HG02884 (cell line): Measurements from ENCODE around the gene KRTAP1-4.
"Not testable (repeated sequence)": the region's sequence is repeated elsewhere in the genome, so short reads cannot be mapped to it uniquely, and the experiment has no call there.

Source experiments
- ATAC-seq: cut with Tn5 transposase; IDR thresholded peaks from one replicate; pipeline ENCODE4 v1.9.1; 2021; ENCODE audit warnings: mild to moderate bottlenecking, moderate library complexity; ENCODE audit not compliant: unreplicated experiment

The KRTAP1-4 gene

GRCh38 chr17:41048441-41048840 lies 18.4 kb upstream of the KRTAP1-4 start:
- ATAC-seq: no peak

- not testable (repeated sequence) for ATAC-seq
Observed at GRCh38 chr17:41046735-41047465, 16.9 kb upstream of the KRTAP1-4 start, which contains the start of gene KRTAP2-1. TSS of gene KRTAP2-1 (minus strand) at chr17:41047316. CDS start at chr17:41047267, 49 bp downstream.

- ATAC-seq: no peak
Observed at GRCh38 chr17:41042953-41043352, 13.0 kb upstream of the KRTAP1-4 start.

- ATAC-seq: not testable (repeated sequence)
Observed at GRCh38 chr17:41040783-41041571, 11.0 kb upstream of the KRTAP1-4 start, which contains the start of gene KRTAP1-1. TSS of gene KRTAP1-1 (minus strand) at chr17:41041450. CDS start at chr17:41041397, 53 bp downstream.

GRCh38 chr17:41037853-41038350 lies 7.9 kb upstream of the KRTAP1-4 start:
- ATAC-seq: no peak

GRCh38 chr17:41034346-41034935 lies 4.4 kb upstream of the KRTAP1-4 start, which contains the start of gene KRTAP1-3:
TSS of gene KRTAP1-3 (minus strand) at chr17:41034874. CDS start at chr17:41034821, 53 bp downstream.
- ATAC-seq: not testable (repeated sequence)

- ATAC-seq: no peak
Observed at GRCh38 chr17:41026715-41027471, 3.1 kb downstream of the KRTAP1-4 start, which contains the start of gene KRTAP1-5. TSS of gene KRTAP1-5 (minus strand) at chr17:41027208. CDS start at chr17:41027155, 53 bp downstream.

- no peak for ATAC-seq
Observed at GRCh38 chr17:41024697-41025096, 5.3 kb downstream of the KRTAP1-4 start.

GRCh38 chr17:41020336-41020735 lies 9.7 kb downstream of the KRTAP1-4 start:
- no peak for ATAC-seq

- ATAC-seq: no peak
Observed at GRCh38 chr17:41019415-41019814, 10.6 kb downstream of the KRTAP1-4 start.

GRCh38 chr17:41018541-41018940 lies 11.5 kb downstream of the KRTAP1-4 start:
- no peak for ATAC-seq

- ATAC-seq: no peak
Observed at GRCh38 chr17:41016578-41017215, 13.3 kb downstream of the KRTAP1-4 start.

GRCh38 chr17:41015454-41015853 lies 14.5 kb downstream of the KRTAP1-4 start:
- ATAC-seq: no peak

- ATAC-seq: no peak
Observed at GRCh38 chr17:41013606-41014005, 16.4 kb downstream of the KRTAP1-4 start.

- no peak for ATAC-seq
Observed at GRCh38 chr17:41013181-41013580, 16.8 kb downstream of the KRTAP1-4 start.

GRCh38 chr17:41012326-41013120 lies 17.5 kb downstream of the KRTAP1-4 start:
- no peak for ATAC-seq

GRCh38 chr17:41010441-41010840 lies 19.6 kb downstream of the KRTAP1-4 start:
- no peak for ATAC-seq

- no peak for ATAC-seq
Observed at GRCh38 chr17:41009936-41010335, 20.1 kb downstream of the KRTAP1-4 start.

GRCh38 chr17:41009301-41009760 lies 20.7 kb downstream of the KRTAP1-4 start:
- no peak for ATAC-seq
